ENCODE measurements around the gene IGLL5. TPM values are rescaled to one million over a fixed set of nuclear protein-coding genes. Genes with fewer than 3 reads are reported as not detected.

IGLL5 gene
- polyA plus RNA-seq, 1 donor (not counting 4 experiments of a cell fraction or from before 2014, with no cell fraction given), result not detected

DNA sequence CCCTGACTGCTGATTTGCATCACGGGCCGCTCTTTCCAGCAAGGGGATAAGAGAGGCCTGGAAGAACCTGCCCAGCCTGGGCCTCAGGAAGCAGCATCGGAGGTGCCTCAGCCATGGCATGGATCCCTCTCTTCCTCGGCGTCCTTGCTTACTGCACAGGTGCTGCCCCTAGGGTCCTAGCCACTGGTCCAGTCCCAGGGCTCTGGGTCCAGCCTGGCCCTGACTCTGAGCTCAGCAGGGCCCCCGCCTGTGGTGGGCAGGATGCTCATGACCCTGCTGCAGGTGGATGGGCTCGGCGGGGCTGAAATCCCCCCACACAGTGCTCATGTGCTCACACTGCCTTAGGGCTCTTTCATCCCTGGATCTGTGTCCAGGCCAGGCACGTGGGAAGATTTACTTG is 7.0 kb upstream of the IGLL5 start:
- Histone ChIP-seq H3K9me1 (ENCODE audit: control insufficient read depth, extremely low read depth, insufficient read depth, low read length) (no peaks in the 10 kb centered on the region), H2AFZ (ENCODE audit: control insufficient read depth, low read length) (no peak overlapping the region), H3K79me2 (ENCODE audit: control insufficient read depth, insufficient read depth, low read length) (no peaks in the 10 kb centered on the region), H3K27ac (ENCODE audit: control insufficient read depth, insufficient read depth, low read length) (no peak overlapping the region), H3K36me3 (ENCODE audit: control insufficient read depth in 2 of 2, extremely low read depth in 1 of 2, insufficient read depth in 2 of 2, low read length in 2 of 2) (no peaks in the 10 kb centered on the region), H4K20me1 (ENCODE audit: control insufficient read depth, extremely low read depth, insufficient read depth, low read length) (no peaks in the 10 kb centered on the region), H3K4me3 (ENCODE audit: control insufficient read depth in 2 of 3, extremely low read depth in 1 of 3, insufficient read depth in 2 of 3, low read depth in 1 of 3, low read length in 3 of 3) (no peak overlapping the region), H3K4me2 (ENCODE audit: control insufficient read depth, extremely low read depth, insufficient read depth, low read depth, low read length) (no peak overlapping the region), H3K4me1 (ENCODE audit: control insufficient read depth, extremely low read depth, insufficient read depth, low read length) (no peaks in the 10 kb centered on the region), H3K27me3 (ENCODE audit: control insufficient read depth, extremely low read depth, insufficient read depth, low read length) (no peaks in the 10 kb centered on the region), H3K9ac (ENCODE audit: control insufficient read depth, extremely low read depth, insufficient read depth, low read length) (no peak overlapping the region), H3K9me3 (ENCODE audit: control insufficient read depth, low read depth, low read length) (no peaks in the 10 kb centered on the region)
- no peak for TF ChIP-seq EZH2 (IDR thresholded peaks at IDR 0.05; ENCODE audit: low read length)
- TF ChIP-seq, protein P1, sequence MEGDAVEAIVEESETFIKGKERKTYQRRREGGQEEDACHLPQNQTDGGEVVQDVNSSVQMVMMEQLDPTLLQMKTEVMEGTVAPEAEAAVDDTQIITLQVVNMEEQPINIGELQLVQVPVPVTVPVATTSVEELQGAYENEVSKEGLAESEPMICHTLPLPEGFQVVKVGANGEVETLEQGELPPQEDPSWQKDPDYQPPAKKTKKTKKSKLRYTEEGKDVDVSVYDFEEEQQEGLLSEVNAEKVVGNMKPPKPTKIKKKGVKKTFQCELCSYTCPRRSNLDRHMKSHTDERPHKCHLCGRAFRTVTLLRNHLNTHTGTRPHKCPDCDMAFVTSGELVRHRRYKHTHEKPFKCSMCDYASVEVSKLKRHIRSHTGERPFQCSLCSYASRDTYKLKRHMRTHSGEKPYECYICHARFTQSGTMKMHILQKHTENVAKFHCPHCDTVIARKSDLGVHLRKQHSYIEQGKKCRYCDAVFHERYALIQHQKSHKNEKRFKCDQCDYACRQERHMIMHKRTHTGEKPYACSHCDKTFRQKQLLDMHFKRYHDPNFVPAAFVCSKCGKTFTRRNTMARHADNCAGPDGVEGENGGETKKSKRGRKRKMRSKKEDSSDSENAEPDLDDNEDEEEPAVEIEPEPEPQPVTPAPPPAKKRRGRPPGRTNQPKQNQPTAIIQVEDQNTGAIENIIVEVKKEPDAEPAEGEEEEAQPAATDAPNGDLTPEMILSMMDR (optimal IDR thresholded peaks at IDR 0.05 in 1 of 3, IDR thresholded peaks at IDR 0.05 in 1 of 3, conservative IDR thresholded peaks at IDR 0.05 in 1 of 3; ENCODE audit: extremely low read depth in 1 of 3, insufficient read depth in 2 of 3, low read length in 3 of 3), result no peak
- dilution Hi-C loops (cut with MboI; ENCODE audit: extremely low pct_ligation_motif_present, low sequenced_read_pairs), result no loop called here
- FAIRE-seq (no peak), DNase-seq (ENCODE audit: low read depth, low spot score) (no peak)

DNA sequence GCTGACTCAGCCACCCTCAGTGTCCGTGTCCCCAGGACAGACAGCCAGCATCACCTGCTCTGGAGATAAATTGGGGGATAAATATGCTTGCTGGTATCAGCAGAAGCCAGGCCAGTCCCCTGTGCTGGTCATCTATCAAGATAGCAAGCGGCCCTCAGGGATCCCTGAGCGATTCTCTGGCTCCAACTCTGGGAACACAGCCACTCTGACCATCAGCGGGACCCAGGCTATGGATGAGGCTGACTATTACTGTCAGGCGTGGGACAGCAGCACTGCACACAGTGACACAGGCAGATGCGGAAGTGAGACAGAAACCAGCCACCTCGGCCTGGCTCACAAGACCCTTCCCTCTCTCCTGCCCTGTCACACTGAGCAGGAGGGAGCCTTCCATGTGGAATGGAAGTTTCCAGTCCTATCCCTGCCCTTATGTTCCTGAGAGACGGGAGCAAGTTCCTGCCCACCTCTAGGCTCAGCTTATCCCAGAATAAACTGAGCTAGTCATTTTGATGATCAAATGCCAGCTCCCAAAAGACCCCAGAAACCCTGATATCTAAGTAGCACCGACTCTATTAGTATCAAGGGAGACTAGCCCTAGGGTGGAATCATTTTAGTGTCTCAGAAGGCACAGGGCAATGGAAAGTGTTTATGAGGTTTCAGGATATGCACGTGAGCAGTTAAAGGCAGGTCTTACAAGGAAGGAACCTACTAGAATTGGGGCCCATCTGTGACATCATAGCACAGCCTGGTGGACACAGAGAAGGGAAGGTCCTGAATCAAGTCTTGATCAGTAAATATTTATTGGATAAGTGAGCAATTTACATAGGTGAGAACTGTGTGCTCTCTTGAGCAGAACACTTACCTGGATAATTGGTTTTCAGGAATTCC is 6.3 kb upstream of the IGLL5 start:
- no peaks in the 10 kb centered on the region for H3K9me1 ChIP-seq (ENCODE audit: control insufficient read depth, extremely low read depth, insufficient read depth, low read length)
- H3K4me3 ChIP-seq (ENCODE audit: control insufficient read depth in 2 of 3, extremely low read depth in 1 of 3, insufficient read depth in 2 of 3, low read depth in 1 of 3, low read length in 3 of 3), result no peak overlapping the region
- DNase-seq (ENCODE audit: low read depth, low spot score) (no peak), FAIRE-seq (no peak)
- no peaks in the 10 kb centered on the region for H3K79me2 ChIP-seq (ENCODE audit: control insufficient read depth, insufficient read depth, low read length)
- TF ChIP-seq, protein P1 (optimal IDR thresholded peaks at IDR 0.05 in 1 of 3, IDR thresholded peaks at IDR 0.05 in 1 of 3, conservative IDR thresholded peaks at IDR 0.05 in 1 of 3; ENCODE audit: extremely low read depth in 1 of 3, insufficient read depth in 2 of 3, low read length in 3 of 3), result no peak
- H3K9me3 ChIP-seq (ENCODE audit: control insufficient read depth, low read depth, low read length), result no peaks in the 10 kb centered on the region
- no peaks in the 10 kb centered on the region for H3K36me3 ChIP-seq (ENCODE audit: control insufficient read depth in 2 of 2, extremely low read depth in 1 of 2, insufficient read depth in 2 of 2, low read length in 2 of 2)
- H3K9ac ChIP-seq (ENCODE audit: control insufficient read depth, extremely low read depth, insufficient read depth, low read length), result no peak overlapping the region
- dilution Hi-C loops (cut with MboI; ENCODE audit: extremely low pct_ligation_motif_present, low sequenced_read_pairs), result no loop called here
- no peaks in the 10 kb centered on the region for H4K20me1 ChIP-seq (ENCODE audit: control insufficient read depth, extremely low read depth, insufficient read depth, low read length)
- no peak overlapping the region for H3K27ac ChIP-seq (ENCODE audit: control insufficient read depth, insufficient read depth, low read length)
- H2AFZ ChIP-seq (ENCODE audit: control insufficient read depth, low read length), result no peak overlapping the region
- no peak overlapping the region for H3K4me2 ChIP-seq (ENCODE audit: control insufficient read depth, extremely low read depth, insufficient read depth, low read depth, low read length)
- H3K4me1 ChIP-seq (ENCODE audit: control insufficient read depth, extremely low read depth, insufficient read depth, low read length), result no peaks in the 10 kb centered on the region
- H3K27me3 ChIP-seq (ENCODE audit: control insufficient read depth, extremely low read depth, insufficient read depth, low read length), result no peaks in the 10 kb centered on the region
